ENCODE data around the gene ZNF710.

- TF ChIP-seq CTCF (IDR thresholded peaks at IDR 0.05) (no peak), POLR2AphosphoS5 (IDR thresholded peaks at IDR 0.05; ENCODE audit: insufficient read depth in 1 of 2, low read depth in 1 of 2) (no peak), POLR2A (IDR thresholded peaks at IDR 0.05) (no peak)
Observed at GRCh38 chr15:90039996-90040395, 38.9 kb downstream of the ZNF710 start.
